ENCODE measurements around the gene MINDY4. TPM values are rescaled to one million over a fixed set of nuclear protein-coding genes. Genes with fewer than 3 reads are reported as not detected.

The MINDY4 gene
- total RNA-seq, 1 donor from 2014 or later, result 6.3 TPM

DNA sequence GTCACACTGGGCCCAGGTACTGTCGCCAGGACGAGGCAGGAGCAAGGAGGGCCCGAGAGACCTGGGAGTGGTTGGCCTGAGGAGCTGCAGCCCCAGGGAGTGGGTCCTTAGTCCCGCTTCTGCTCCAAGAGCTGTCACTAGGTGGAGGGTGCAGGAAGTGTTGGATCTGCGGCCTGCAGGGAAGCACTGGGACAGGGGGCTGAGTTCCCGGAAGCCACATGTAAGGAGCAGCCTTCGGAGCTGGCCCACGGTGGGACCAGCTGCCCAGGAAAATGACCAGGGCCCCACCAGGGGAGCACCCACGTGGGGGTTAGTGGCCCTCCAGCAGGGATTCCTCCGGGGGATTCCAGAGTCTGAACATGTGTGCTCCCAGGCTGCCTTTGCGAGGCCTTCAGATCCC is 131.2 kb downstream of the MINDY4 start:
- H3K27ac Mint-ChIP-seq (ENCODE audit: unreplicated experiment), result no peak overlapping the region
- H3K36me3 Mint-ChIP-seq (ENCODE audit: low read depth), result no peaks in the 10 kb centered on the region

GRCh38 chr7:30903146-30903545 is 131.9 kb downstream of the MINDY4 start:
- Mint-ChIP-seq H3K36me3 (ENCODE audit: low read depth) (no peaks in the 10 kb centered on the region), H3K4me3 (ENCODE audit: unreplicated experiment) (no peak overlapping the region), H3K4me1 (ENCODE audit: low read depth) (peaks cover 28% of the 10 kb centered on the region), H3K9me3 (ENCODE audit: low read depth) (no peaks in the 10 kb centered on the region), H3K27ac (ENCODE audit: unreplicated experiment) (no peak overlapping the region), H3K27me3 (ENCODE audit: low read depth) (no peaks in the 10 kb centered on the region)
- no peak for TF ChIP-seq CTCF (IDR thresholded peaks at IDR 0.05)
- no peak for DNase-seq (ENCODE audit: low spot score)

More for the DNA sequence above, 131.2 kb downstream of the MINDY4 start:
- Mint-ChIP-seq H3K27me3 (ENCODE audit: low read depth) (peaks cover 3% of the 10 kb centered on the region), H3K4me1 (ENCODE audit: low read depth) (peaks cover 28% of the 10 kb centered on the region), H3K9me3 (ENCODE audit: low read depth) (no peaks in the 10 kb centered on the region), H3K4me3 (ENCODE audit: unreplicated experiment) (no peak overlapping the region)
- DNase-seq (ENCODE audit: low spot score), result no peak
- no peak for TF ChIP-seq CTCF (IDR thresholded peaks at IDR 0.05)

- no peak for DNase-seq (ENCODE audit: low spot score)
- H3K27ac Mint-ChIP-seq (ENCODE audit: unreplicated experiment), result no peak overlapping the region
- H3K36me3 Mint-ChIP-seq (ENCODE audit: low read depth), result no peaks in the 10 kb centered on the region
- no peak overlapping the region for H3K4me3 Mint-ChIP-seq (ENCODE audit: unreplicated experiment)
- no peaks in the 10 kb centered on the region for H3K9me3 Mint-ChIP-seq (ENCODE audit: low read depth)
- no peaks in the 10 kb centered on the region for H3K27me3 Mint-ChIP-seq (ENCODE audit: low read depth)
- no peak for TF ChIP-seq CTCF (IDR thresholded peaks at IDR 0.05)
- H3K4me1 Mint-ChIP-seq (ENCODE audit: low read depth), result peaks cover 27% of the 10 kb centered on the region
Measured at GRCh38 chr7:30904561-30904960, 133.3 kb downstream of the MINDY4 start.

- DNase-seq (ENCODE audit: low spot score), result no peak
- Mint-ChIP-seq H3K36me3 (ENCODE audit: low read depth) (no peaks in the 10 kb centered on the region), H3K4me1 (ENCODE audit: low read depth) (peaks cover 20% of the 10 kb centered on the region), H3K27ac (ENCODE audit: unreplicated experiment) (no peak overlapping the region), H3K27me3 (ENCODE audit: low read depth) (no peaks in the 10 kb centered on the region), H3K9me3 (ENCODE audit: low read depth) (no peaks in the 10 kb centered on the region), H3K4me3 (ENCODE audit: unreplicated experiment) (no peak overlapping the region)
- TF ChIP-seq CTCF (IDR thresholded peaks at IDR 0.05), result no peak
Measured at GRCh38 chr7:30905078-30906012, 134.1 kb downstream of the MINDY4 start.

DNA sequence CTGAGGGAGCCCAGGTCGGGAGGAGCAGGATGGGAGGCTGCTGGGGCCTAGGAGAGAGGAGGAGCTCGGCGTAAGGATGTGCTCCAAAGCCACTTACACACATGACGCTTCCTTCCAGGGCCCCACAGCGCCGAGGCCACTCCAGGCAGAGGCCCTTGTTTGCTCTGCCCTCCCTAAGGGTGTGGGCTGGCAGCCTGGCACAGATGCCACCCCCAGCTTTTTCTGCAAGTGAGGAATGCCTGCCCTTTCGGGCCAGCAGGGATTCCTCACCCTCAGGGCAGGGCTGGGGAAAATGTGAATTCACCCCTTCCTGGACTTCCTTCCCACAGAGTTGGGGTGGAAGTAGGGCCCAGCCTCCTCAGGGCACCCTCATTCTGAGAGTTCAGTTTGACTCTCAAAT is 134.8 kb downstream of the MINDY4 start:
- no peak for DNase-seq (ENCODE audit: low spot score)
- Mint-ChIP-seq H3K9me3 (ENCODE audit: low read depth) (no peaks in the 10 kb centered on the region), H3K4me1 (ENCODE audit: low read depth) (peaks cover 23% of the 10 kb centered on the region), H3K4me3 (ENCODE audit: unreplicated experiment) (no peak overlapping the region), H3K27me3 (ENCODE audit: low read depth) (peaks cover 2% of the 10 kb centered on the region), H3K27ac (ENCODE audit: unreplicated experiment) (no peak overlapping the region), H3K36me3 (ENCODE audit: low read depth) (no peaks in the 10 kb centered on the region)
- no peak for TF ChIP-seq CTCF (IDR thresholded peaks at IDR 0.05)

All from chondrocyte (in vitro differentiated cells).